HL-60 (cell line): Measurements from ENCODE around the gene CD40.

Experiments used
- CTCF ChIP-seq: IDR thresholded peaks from one replicate; pipeline ENCODE4 v1.5.1; 2011; ENCODE audit warnings: low read length, control low read depth, inconsistent platforms; ENCODE audit not compliant: insufficient read depth
- POLR2AphosphoS5 ChIP-seq: IDR thresholded peaks from 2 replicates; pipeline ENCODE4 v1.6.1; 2012; ENCODE audit warnings: low read depth
- REST ChIP-seq: IDR thresholded peaks from 2 replicates; pipeline ENCODE4 v1.6.1; 2012; ENCODE audit warnings: low read depth; ENCODE audit not compliant: insufficient replicate concordance

GRCh38 chr20:46175127-46175494 lies 57.0 kb downstream of the CD40 start:
- TF ChIP-seq CTCF: no peak
- no peak for TF ChIP-seq POLR2AphosphoS5
- TF ChIP-seq REST: no peak
